ENCODE results near the gene PCNX2. TPM values are rescaled to one million over a fixed set of nuclear protein-coding genes. Genes with fewer than 3 reads are reported as not detected.

PCNX2 gene
- total RNA-seq, 3 donors from 2014 or later (not counting 1 experiment from before 2014, with no cell fraction given) = 12.9 to 25.8 (median 16.0) TPM

- no peaks in the 10 kb centered on the region for H3K9me3 ChIP-seq (ENCODE audit: control insufficient read depth, insufficient read depth, low read length)
- Mint-ChIP-seq H3K4me1 (peaks cover 0 to 13% of the 10 kb centered on the region in 2 donors), H3K9me3 (peaks cover 0 to 3% of the 10 kb centered on the region in 2 donors), H3K27me3 (ENCODE audit: low read depth in 2 of 2) (peaks cover 4 to 14% of the 10 kb centered on the region in 2 donors), H3K27ac (no peak overlapping the region), H3K4me3 (peak overlapping the region; percentile 88), H3K36me3 (no peaks in the 10 kb centered on the region)
- H3K36me3 ChIP-seq (ENCODE audit: control insufficient read depth, insufficient read depth, low read length) = no peaks in the 10 kb centered on the region
- ATAC-seq (peak; percentile 79 to 89 (median 80)), DNase-seq (peak; percentile 23 to 91)
- 5% methylated on average over 40 of the region's 49 CpGs for WGBS (ENCODE audit: insufficient coverage)
- TF ChIP-seq, protein P1, sequence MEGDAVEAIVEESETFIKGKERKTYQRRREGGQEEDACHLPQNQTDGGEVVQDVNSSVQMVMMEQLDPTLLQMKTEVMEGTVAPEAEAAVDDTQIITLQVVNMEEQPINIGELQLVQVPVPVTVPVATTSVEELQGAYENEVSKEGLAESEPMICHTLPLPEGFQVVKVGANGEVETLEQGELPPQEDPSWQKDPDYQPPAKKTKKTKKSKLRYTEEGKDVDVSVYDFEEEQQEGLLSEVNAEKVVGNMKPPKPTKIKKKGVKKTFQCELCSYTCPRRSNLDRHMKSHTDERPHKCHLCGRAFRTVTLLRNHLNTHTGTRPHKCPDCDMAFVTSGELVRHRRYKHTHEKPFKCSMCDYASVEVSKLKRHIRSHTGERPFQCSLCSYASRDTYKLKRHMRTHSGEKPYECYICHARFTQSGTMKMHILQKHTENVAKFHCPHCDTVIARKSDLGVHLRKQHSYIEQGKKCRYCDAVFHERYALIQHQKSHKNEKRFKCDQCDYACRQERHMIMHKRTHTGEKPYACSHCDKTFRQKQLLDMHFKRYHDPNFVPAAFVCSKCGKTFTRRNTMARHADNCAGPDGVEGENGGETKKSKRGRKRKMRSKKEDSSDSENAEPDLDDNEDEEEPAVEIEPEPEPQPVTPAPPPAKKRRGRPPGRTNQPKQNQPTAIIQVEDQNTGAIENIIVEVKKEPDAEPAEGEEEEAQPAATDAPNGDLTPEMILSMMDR (IDR thresholded peaks at IDR 0.05) = no peak
- peaks cover 5% of the 10 kb centered on the region for H3K27me3 ChIP-seq (ENCODE audit: control insufficient read depth, insufficient read depth, low read length)
- no peak overlapping the region for H3K27ac ChIP-seq (ENCODE audit: low read length)
- peaks cover 16% of the 10 kb centered on the region for H3K4me1 ChIP-seq (ENCODE audit: control insufficient read depth, insufficient read depth, low read length)
- H3K4me3 ChIP-seq (ENCODE audit: low read length) = peak overlapping the region; percentile 34
- intact Hi-C loops (cut with micrococcal nuclease) = no loop called here
These were observed 31.5 kb upstream of the PCNX2 start for GRCh38 chr1:233326811-233327650.

DNA sequence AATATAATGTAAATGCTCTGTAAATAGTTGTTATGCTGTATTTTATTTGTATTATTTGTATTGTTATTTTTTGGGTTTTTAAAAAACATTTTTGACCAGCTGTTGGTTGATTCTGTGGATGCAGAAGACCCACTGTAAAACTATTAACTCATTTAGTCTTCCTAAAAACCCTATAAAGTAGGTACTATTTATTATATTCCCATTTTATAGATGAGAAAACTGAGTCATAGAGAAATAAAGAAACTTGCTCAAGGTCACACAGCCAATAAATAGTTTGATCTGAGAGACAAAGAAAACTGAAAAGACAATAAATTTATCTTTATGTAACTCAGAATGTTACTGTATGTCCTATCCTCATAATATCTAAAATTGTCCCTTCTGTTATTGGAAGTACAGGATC, 30.8 kb upstream of the PCNX2 start:
- Mint-ChIP-seq H3K4me3 (no peak overlapping the region), H3K9me3 (peaks cover 0 to 3% of the 10 kb centered on the region in 2 donors), H3K4me1 (peaks cover 0 to 13% of the 10 kb centered on the region in 2 donors), H3K27me3 (ENCODE audit: low read depth in 2 of 2) (peaks cover 3 to 8% of the 10 kb centered on the region in 2 donors), H3K36me3 (no peaks in the 10 kb centered on the region), H3K27ac (no peak overlapping the region)
- no peak overlapping the region for H3K27ac ChIP-seq (ENCODE audit: low read length)
- ATAC-seq (no peak), DNase-seq (no peak)
- H3K36me3 ChIP-seq (ENCODE audit: control insufficient read depth, insufficient read depth, low read length) = no peaks in the 10 kb centered on the region
- H3K27me3 ChIP-seq (ENCODE audit: control insufficient read depth, insufficient read depth, low read length) = peaks cover 2% of the 10 kb centered on the region
- peaks cover 16% of the 10 kb centered on the region for H3K4me1 ChIP-seq (ENCODE audit: control insufficient read depth, insufficient read depth, low read length)
- intact Hi-C loops (cut with micrococcal nuclease) = no loop called here
- H3K9me3 ChIP-seq (ENCODE audit: control insufficient read depth, insufficient read depth, low read length) = no peaks in the 10 kb centered on the region
- no peak overlapping the region for H3K4me3 ChIP-seq (ENCODE audit: low read length)
- TF ChIP-seq, protein P1 (IDR thresholded peaks at IDR 0.05) = no peak

DNA sequence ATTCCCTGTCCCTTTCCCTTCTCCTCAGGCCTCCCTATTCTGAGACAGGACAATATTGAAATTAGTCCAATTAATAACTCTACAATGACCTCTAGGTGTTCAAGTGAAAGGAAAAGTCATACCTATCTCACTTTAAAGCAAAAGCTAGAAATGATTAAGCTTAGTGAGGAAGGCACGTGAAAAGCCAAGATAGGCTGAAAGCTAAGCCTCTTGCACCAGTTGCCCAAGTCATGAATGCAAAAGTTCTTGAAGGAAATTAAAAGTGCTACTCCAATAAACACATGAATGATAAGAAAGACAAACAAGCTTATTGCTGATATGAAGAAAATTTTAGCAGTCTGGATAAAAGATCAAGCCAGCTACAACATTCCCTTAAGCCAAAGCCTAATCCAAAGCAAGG, 28.2 kb upstream of the PCNX2 start:
- ATAC-seq (no peak), DNase-seq (no peak)
- Histone ChIP-seq H3K36me3 (ENCODE audit: control insufficient read depth, insufficient read depth, low read length) (no peaks in the 10 kb centered on the region), H3K4me1 (ENCODE audit: control insufficient read depth, insufficient read depth, low read length) (peaks cover 8% of the 10 kb centered on the region), H3K4me3 (ENCODE audit: low read length) (no peak overlapping the region), H3K27ac (ENCODE audit: low read length) (no peak overlapping the region), H3K27me3 (ENCODE audit: control insufficient read depth, insufficient read depth, low read length) (peaks cover 5% of the 10 kb centered on the region), H3K9me3 (ENCODE audit: control insufficient read depth, insufficient read depth, low read length) (no peaks in the 10 kb centered on the region)
- WGBS (ENCODE audit: insufficient coverage) = 57% methylated on average over 1 of the region's 1 CpG
- peaks cover 8 to 13% of the 10 kb centered on the region in 2 donors for H3K27me3 Mint-ChIP-seq (ENCODE audit: low read depth in 2 of 2)
- no peak overlapping the region for H3K4me3 Mint-ChIP-seq
- no peak overlapping the region for H3K27ac Mint-ChIP-seq
- TF ChIP-seq, protein P1 (IDR thresholded peaks at IDR 0.05) = no peak
- H3K36me3 Mint-ChIP-seq = no peaks in the 10 kb centered on the region
- peaks cover 0 to 8% of the 10 kb centered on the region in 2 donors for H3K4me1 Mint-ChIP-seq
- intact Hi-C loops (cut with micrococcal nuclease) = no loop called here
- H3K9me3 Mint-ChIP-seq = peaks cover 0 to 3% of the 10 kb centered on the region in 2 donors

All from natural killer cell (primary cell).